ENCODE data around the gene DACT2.

GRCh38 chr6:168273441-168274036 is 46.0 kb downstream of the DACT2 start:
- TF ChIP-seq CTCF (IDR thresholded peaks at IDR 0.05; ENCODE audit: low read depth, low read length) (no peak), MAX (IDR thresholded peaks at IDR 0.05; ENCODE audit: low read depth, low read length) (no peak), POLR2A (IDR thresholded peaks at IDR 0.05; ENCODE audit: extremely low read depth, insufficient read length) (no peak), MYC (IDR thresholded peaks at IDR 0.05; ENCODE audit: low read depth, low read length) (no peak)
